ENCODE measurements around the gene PRKCI. TPM values are rescaled to one million over a fixed set of nuclear protein-coding genes. Genes with fewer than 3 reads are reported as not detected.
A peak's percentile ranks its signal among the peaks of the same experiment; 100 is the strongest.

PRKCI gene
- total and polyA plus RNA-seq, 9 of the 15 experiments (the other 6 are each of a cell fraction or from before 2014, with no cell fraction given), result 10.5 to 43.2 (median 31.4) TPM

- TF ChIP-seq ELK1 (CRISPR knock-in tag; IDR thresholded peaks at IDR 0.05) (no peak), XRCC3 (IDR thresholded peaks at IDR 0.05) (no peak), C11orf30 (IDR thresholded peaks at IDR 0.05; ENCODE audit: low read depth) (no peak), GABPB2 (CRISPR knock-in tag; conservative IDR thresholded peaks at IDR 0.05) (no peak; the same call in 1 of the 2 replicates), NR4A1 (CRISPR knock-in tag; IDR thresholded peaks at IDR 0.05) (no peak), NR4A1 (tag; IDR thresholded peaks at IDR 0.05) (no peak), AFF4 (CRISPR knock-in tag; IDR thresholded peaks at IDR 0.05) (no peak), ZNF584 (CRISPR knock-in tag; IDR thresholded peaks at IDR 0.05; ENCODE audit: low read depth) (no peak), ZSCAN32 (CRISPR knock-in tag; IDR thresholded peaks at IDR 0.05) (no peak), COPS2 (conservative IDR thresholded peaks at IDR 0.05) (no peak), SREBF1 (IDR thresholded peaks at IDR 0.05; ENCODE audit: borderline replicate concordance, low read depth, low read length) (peak; percentile 97), ZNF586 (CRISPR knock-in tag; conservative IDR thresholded peaks at IDR 0.05) (no peak), ZKSCAN8 (CRISPR knock-in tag; IDR thresholded peaks at IDR 0.05) (no peak), NFE2 (IDR thresholded peaks at IDR 0.05; ENCODE audit: low read depth) (no peak; the same call in 1 of the 2 replicates), NFATC3 (IDR thresholded peaks at IDR 0.05) (no peak), ARID2 (IDR thresholded peaks at IDR 0.05) (no peak), BRD9 (IDR thresholded peaks at IDR 0.05; ENCODE audit: low read depth, partially characterized antibody) (no peak), PCBP1 (IDR thresholded peaks at IDR 0.05; ENCODE audit: low read depth, low read length, poor library complexity, severe bottlenecking) (no peak), CAMTA2 (CRISPR knock-in tag; conservative IDR thresholded peaks at IDR 0.05) (no peak)
- TF ChIP-seq, protein P1, sequence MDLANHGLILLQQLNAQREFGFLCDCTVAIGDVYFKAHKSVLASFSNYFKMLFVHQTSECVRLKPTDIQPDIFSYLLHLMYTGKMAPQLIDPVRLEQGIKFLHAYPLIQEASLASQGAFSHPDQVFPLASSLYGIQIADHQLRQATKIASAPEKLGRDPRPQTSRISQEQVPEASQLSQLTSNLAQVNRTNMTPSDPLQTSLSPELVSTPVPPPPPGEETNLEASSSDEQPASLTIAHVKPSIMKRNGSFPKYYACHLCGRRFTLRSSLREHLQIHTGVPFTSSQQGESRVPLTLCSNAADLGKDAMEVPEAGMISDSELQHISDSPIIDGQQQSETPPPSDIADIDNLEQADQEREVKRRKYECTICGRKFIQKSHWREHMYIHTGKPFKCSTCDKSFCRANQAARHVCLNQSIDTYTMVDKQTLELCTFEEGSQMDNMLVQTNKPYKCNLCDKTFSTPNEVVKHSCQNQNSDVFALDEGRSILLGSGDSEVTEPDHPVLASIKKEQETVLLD (IDR thresholded peaks at IDR 0.05), result peak; percentile 11; the same call in 1 of the 2 replicates
Observed at GRCh38 chr3:170221924-170222646, at the start of gene PRKCI (continued).

Measured in K562 (cell line).